Adrenal gland (tissue), 12 donors: ENCODE data around the gene ARHGEF16. TPM values are rescaled to one million over a fixed set of nuclear protein-coding genes. Genes with fewer than 3 reads are reported as not detected.
A peak's percentile ranks its signal among the peaks of the same experiment; 100 is the strongest.

Experiments used
- DNase-seq, 7 donors: peaks; one replicate each; pipeline ENCODE4 v3.0.0-alpha.2; 2019 to 2020
- H3K27ac ChIP-seq, 5 donors: fragments of 200-600 bp; sonication (generic) in 4 of 5; 1 replicate in 3 of 5; 2 replicates in 2 of 5; pipeline versions ENCODE4 v1.5.1 to v1.8.0; 2016 to 2020; ENCODE audit warnings: mild to moderate bottlenecking in 1 of 5
- H3K27me3 ChIP-seq: fragments of 200-600 bp; 2 replicates; pipeline ENCODE4 v1.8.0; 2021
- H3K36me3 ChIP-seq, 2 donors: fragments of 200-600 bp; replicated peaks in 1 of 2; 1 replicate in 1 of 2; 2 replicates in 1 of 2; pipeline versions ENCODE4 v1.5.1 to v1.8.0; 2018 to 2022
- H3K4me1 ChIP-seq, 2 donors: fragments of 200-600 bp; replicated peaks in 1 of 2; 1 replicate in 1 of 2; 2 replicates in 1 of 2; pipeline versions ENCODE4 v1.5.1 to v1.8.0; 2018 to 2021
- H3K4me3 ChIP-seq, 4 donors: fragments of 200-600 bp; sonication (generic) in 3 of 4; one replicate each; pipeline ENCODE4 v1.5.1; 2016 to 2018
- H3K9me3 ChIP-seq, 3 donors: fragments of 200-600 bp; sonication (generic) in 1 of 3; replicated peaks in 1 of 3; 1 replicate in 2 of 3; 2 replicates in 1 of 3; pipeline versions ENCODE4 v1.5.1 to v1.8.0; 2016 to 2021
- CTCF ChIP-seq, 6 experiments: fragments of 450-650 bp in 4 of 6; fragments of 200-600 bp in 2 of 6; sonication (generic) in 1 of 6; IDR thresholded peaks; 1 replicate in 5 of 6; 2 replicates in 1 of 6; pipeline versions ENCODE4 v1.5.1 to v1.8.0; 2016 to 2021; ENCODE audit warnings: antibody characterized with exemption in 6 of 6, mild to moderate bottlenecking in 2 of 6, moderate library complexity in 1 of 6
- POLR2A ChIP-seq, 2 donors: fragments of 450-650 bp; IDR thresholded peaks; one replicate each; pipeline ENCODE4 v1.6.1; 2017; ENCODE audit warnings: antibody characterized with exemption in 2 of 2, mild to moderate bottlenecking in 2 of 2, moderate library complexity in 1 of 2
- WGBS, 4 donors: extraction: QIAGEN DNeasy Blood & Tissue Kit in 2 of 4; methylation state at CpG; one replicate each; pipeline versions ENCODE4 v1.1.5 to v1.1.7; 2013 to 2017; 5-methylcytosine and 5-hydroxymethylcytosine counted together
- intact Hi-C, 2 donors: fragments of 100-400 bp; cut with DNase I; formaldehyde crosslinking; loops; one replicate each; pipeline versions ENCODE4 v1.14.1 to v1.15.0; 2022 to 2023
- polyA plus RNA-seq, 3 donors: library from polyadenylated mRNA; stranded (reverse); fragments of 200-250 nt in 2 of 3; fragments of 350-450 nt in 1 of 3; fragmentation: Illumina TruSeq in 1 of 3; extraction: RNeasy Lipid Tissue Mini Kit (QIAGEN cat#74804) in 1 of 3; gene quantifications; one replicate each; pipeline ENCODE4 v1.2.3, GENCODE V29; 2013 to 2014
- total RNA-seq, 9 donors: library from RNA; depleted of rRNA in 4 of 9; stranded (reverse); fragments of >200 nt in 4 of 9; fragments of 120-200 nt in 1 of 9; fragmentation: NEBNext Ultra II Directional in 1 of 9; extraction: Animal tissue kit (Norgen Biotek cat#: 25700) in 1 of 9; gene quantifications; one replicate each; pipeline versions ENCODE4 v1.1.0 to v1.2.4, GENCODE V29; 2013 to 2023
- donor health status: healthy with polysubstance abuse.
- donor health status: Bipolar disorder and iron deficiency.
- donor health status: DM: yes; HTN: yes; CAD: no.
- donor health status: DM: no; HTN: no; CAD: no.
- donor health status: DM: no; HTN: no; CAD: no.
- donor health status: DM: yes; HTN: yes; CAD: no.

The ARHGEF16 gene
- total and polyA plus RNA-seq, 12 donors: 0.11 to 3.1 (median 0.83) TPM

GRCh38 chr1:3472088-3472850, 17.8 kb downstream of the ARHGEF16 start:
- intact Hi-C loops: no loop called here
- 0 to 70% (median 59%) methylated on average over 1 to 25 of the region's 25 CpGs for WGBS, 4 donors
- Histone ChIP-seq H3K4me1 (no peaks in the 10 kb centered on the region), H3K27ac (no peak overlapping the region), H3K4me3 (no peak overlapping the region), H3K36me3 (no peaks in the 10 kb centered on the region), H3K27me3 (no peaks in the 10 kb centered on the region), H3K9me3 (no peaks in the 10 kb centered on the region)
- TF ChIP-seq CTCF (IDR thresholded peaks at IDR 0.05): no peak
- no peak for TF ChIP-seq POLR2A (IDR thresholded peaks at IDR 0.05)
- no peak for DNase-seq

- no peak overlapping the region for H3K27ac ChIP-seq
- H3K27me3 ChIP-seq: no peaks in the 10 kb centered on the region
- H3K4me1 ChIP-seq: no peaks in the 10 kb centered on the region
- no peaks in the 10 kb centered on the region for H3K36me3 ChIP-seq
- H3K4me3 ChIP-seq: no peak overlapping the region
- TF ChIP-seq POLR2A (IDR thresholded peaks at IDR 0.05): no peak
- no peak for TF ChIP-seq CTCF (IDR thresholded peaks at IDR 0.05)
- no peak for DNase-seq
- 80 to 90% (median 86%) methylated on average over 13 to 17 of the region's 17 CpGs for WGBS, 4 donors
- no peaks in the 10 kb centered on the region for H3K9me3 ChIP-seq
- intact Hi-C loops: no loop called here
Observed at GRCh38 chr1:3472906-3473305, 18.4 kb downstream of the ARHGEF16 start.

- Histone ChIP-seq H3K4me3 (no peak overlapping the region), H3K4me1 (no peaks in the 10 kb centered on the region), H3K9me3 (no peaks in the 10 kb centered on the region), H3K36me3 (no peaks in the 10 kb centered on the region), H3K27me3 (no peaks in the 10 kb centered on the region), H3K27ac (no peak overlapping the region)
- intact Hi-C loops: no loop called here
- WGBS, 4 donors: 68 to 70% (median 69%) methylated on average over 10 to 20 of the region's 20 CpGs
- peak in 1 of 7 donors; percentile 10 for DNase-seq
- TF ChIP-seq CTCF (IDR thresholded peaks at IDR 0.05): no peak
- no peak for TF ChIP-seq POLR2A (IDR thresholded peaks at IDR 0.05)
Observed at GRCh38 chr1:3473381-3473844, 18.9 kb downstream of the ARHGEF16 start.

GRCh38 chr1:3474016-3474415, 19.6 kb downstream of the ARHGEF16 start:
- no peak overlapping the region for H3K27ac ChIP-seq

More at GRCh38 chr1:3474016-3474415, 19.6 kb downstream of the ARHGEF16 start:
- Histone ChIP-seq H3K9me3 (no peaks in the 10 kb centered on the region), H3K4me3 (no peak overlapping the region), H3K4me1 (no peaks in the 10 kb centered on the region), H3K27me3 (no peaks in the 10 kb centered on the region), H3K36me3 (no peaks in the 10 kb centered on the region)
- WGBS, 4 donors: 80 to 90% (median 84%) methylated on average over 3 to 8 of the region's 8 CpGs
- DNase-seq: no peak
- intact Hi-C loops: no loop called here
- no peak for TF ChIP-seq CTCF (IDR thresholded peaks at IDR 0.05)
- TF ChIP-seq POLR2A (IDR thresholded peaks at IDR 0.05): no peak
